ENCODE measurements around the gene CRKL.

- no peak for TF ChIP-seq CTCF (conservative IDR thresholded peaks at IDR 0.05; ENCODE audit: low read depth, low read length)
- no peak for TF ChIP-seq EZH2 (IDR thresholded peaks at IDR 0.05; ENCODE audit: borderline replicate concordance, low read depth, low read length, poor library complexity, severe bottlenecking)
Measured at GRCh38 chr22:20948989-20949388, 31.8 kb downstream of the CRKL start.

All from A673 (cell line).